ENCODE data around the gene HOXC12. TPM values are rescaled to one million over a fixed set of nuclear protein-coding genes. Genes with fewer than 3 reads are reported as not detected.
A peak's percentile ranks its signal among the peaks of the same experiment; 100 is the strongest.

The HOXC12 gene
- total and polyA plus RNA-seq, 2 of the 8 experiments (the other 6 are each of a cell fraction or from before 2014, with no cell fraction given), result not detected

DNA sequence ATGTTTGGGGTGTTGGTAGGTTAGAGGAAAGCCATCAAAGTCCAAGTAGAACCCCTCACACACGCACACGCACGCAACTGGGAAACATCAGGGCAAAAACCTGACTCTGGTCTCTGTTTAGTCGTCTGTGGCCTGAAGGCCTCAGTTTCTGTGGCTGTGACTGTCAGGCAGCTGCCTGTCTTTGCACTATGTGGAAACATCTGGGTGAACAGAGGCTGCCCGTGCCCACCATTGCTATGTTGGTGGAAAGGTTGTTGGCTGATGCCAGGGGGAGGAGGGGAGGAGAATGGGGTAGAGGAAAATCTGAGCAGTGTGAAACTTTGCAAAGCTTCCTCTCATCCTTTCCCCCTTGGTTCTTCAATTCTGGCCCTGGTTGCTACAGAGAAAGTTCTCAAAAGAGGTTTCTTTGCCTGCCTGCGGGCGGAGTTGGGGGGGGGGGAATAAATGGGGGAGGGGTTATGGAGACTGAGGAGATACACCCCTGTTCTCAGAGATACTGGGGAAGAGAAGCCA lies 37.7 kb downstream of the HOXC12 start:
- no peak overlapping the region for H2AFZ ChIP-seq (ENCODE audit: low read length)
- H3K56ac ChIP-seq (replicated peaks; ENCODE audit: insufficient read length, low read depth, low read length), result no peak overlapping the region
- H2BK15ac ChIP-seq (ENCODE audit: low read length), result no peak overlapping the region
- peaks cover 0 to 4% of the 10 kb centered on the region in 2 experiments; a peak in 1 of 4 replicates for H3K9me3 ChIP-seq (ENCODE audit: insufficient read depth in 2 of 2, low read depth in 1 of 2, low read length in 1 of 2)
- peaks cover 27 to 34% of the 10 kb centered on the region in 2 experiments for H4K20me1 ChIP-seq (replicated peaks in 1 of 2; ENCODE audit: control insufficient read depth in 1 of 2, insufficient read depth in 2 of 2, low read length in 2 of 2)
- H3K9ac ChIP-seq (replicated peaks in 1 of 4; ENCODE audit: extremely low read depth in 1 of 4, low read depth in 3 of 4, low read length in 3 of 4), result no peak overlapping the region
- H3K4me3 ChIP-seq (ENCODE audit: extremely low read depth in 1 of 4, insufficient read depth in 2 of 4, low read depth in 3 of 4, low read length in 4 of 4), result no peak overlapping the region
- H3K23ac ChIP-seq (ENCODE audit: insufficient read length), result no peak overlapping the region
- no peak overlapping the region for H2BK12ac ChIP-seq (ENCODE audit: low read depth, low read length)
- peaks cover 0 to 15% (median 3%) of the 10 kb centered on the region in 4 experiments; a peak in 5 of 7 replicates for H3K4me1 ChIP-seq (replicated peaks in 1 of 4; ENCODE audit: control insufficient read depth in 3 of 4, insufficient read depth in 4 of 4, low read length in 3 of 4)
- TF ChIP-seq SIRT6 (IDR thresholded peaks at IDR 0.05; ENCODE audit: low read length), result no peak
- peak; percentile 68 for TF ChIP-seq RNF2 (IDR thresholded peaks at IDR 0.05; ENCODE audit: borderline replicate concordance, low read depth, low read length, missing control alignments, poor library complexity, severe bottlenecking)
- H3K23me2 ChIP-seq (ENCODE audit: low read depth, low read length), result peaks cover 2% of the 10 kb centered on the region; the same call in 1 of the 2 replicates
- peaks cover 0 to 12% (median 0%) of the 10 kb centered on the region in 4 experiments; a peak in 1 of 8 replicates for H3K36me3 ChIP-seq (ENCODE audit: control insufficient read depth in 2 of 4, insufficient read depth in 4 of 4, low read length in 3 of 4)
- H3K4ac ChIP-seq (replicated peaks; ENCODE audit: insufficient read length, low read depth, low read length), result no peak overlapping the region
- no peak overlapping the region for H2BK120ac ChIP-seq (replicated peaks; ENCODE audit: low read depth, low read length)
- H4K91ac ChIP-seq (replicated peaks; ENCODE audit: insufficient read length, low read length), result no peak overlapping the region
- no peak overlapping the region for H3K27ac ChIP-seq (ENCODE audit: low read depth, low read length)
- FAIRE-seq (no peak), DNase-seq (ENCODE audit: low read depth in 1 of 2, low spot score in 2 of 2) (no peak)
- peaks cover 97 to 100% (median 100%) of the 10 kb centered on the region in 4 experiments for H3K27me3 ChIP-seq (replicated peaks in 1 of 4; ENCODE audit: control insufficient read depth in 3 of 4, extremely low read depth in 1 of 4, insufficient read depth in 3 of 4, low read length in 3 of 4)
- no peak overlapping the region for H3K14ac ChIP-seq (ENCODE audit: insufficient read length)
- no peak overlapping the region for H2BK20ac ChIP-seq (ENCODE audit: low read length)
- no peaks in the 10 kb centered on the region for H3K79me1 ChIP-seq (ENCODE audit: low read depth, low read length)
- H3K18ac ChIP-seq (ENCODE audit: extremely low read depth, low read length), result no peak overlapping the region
- peak overlapping the region; percentile 34; the same call in 1 of the 2 replicates for H2AK5ac ChIP-seq (ENCODE audit: low read depth, low read length)
- POLR2A ChIA-PET (ENCODE audit: partially characterized antibody), result no interaction called here
- H4K5ac ChIP-seq (ENCODE audit: insufficient read length, low read depth, low read length), result no peak overlapping the region
- no peak overlapping the region for H3K4me2 ChIP-seq (ENCODE audit: insufficient read depth in 1 of 2, low read depth in 2 of 2, low read length in 2 of 2)
- CTCF ChIA-PET (ENCODE audit: partially characterized antibody), result interaction anchor here (0.7 to 4.3 kb wide), 12 partner anchors 8 to 249 kb away, joined by 3 to 30 read pairs (median 5); partner anchors contain the start of genes HOXC10, HOXC11 and HOXC5
- no peak overlapping the region for H2BK5ac ChIP-seq (ENCODE audit: low read depth, low read length)
- WGBS, 2 experiments (ENCODE audit: extremely low coverage in 1 of 2, insufficient coverage in 1 of 2, insufficient read length in 1 of 2, insufficient replicate concordance in 2 of 2, low coverage in 1 of 2, low lambda C conversion rate in 2 of 2, missing lambda C conversion rate in 1 of 2), result 44% methylated on average over 7 of the region's 7 CpGs; no CpG with 5 or more reads in 1 of the 2 experiments
- no peaks in the 10 kb centered on the region for H3K79me2 ChIP-seq (ENCODE audit: control insufficient read depth in 1 of 2, insufficient read depth in 2 of 2, low read length in 2 of 2)
- H4K8ac ChIP-seq (ENCODE audit: extremely low read depth, insufficient read depth, low read length), result no peak overlapping the region

Measured in H1 (cell line).